Panc1 (cell line): Measurements from ENCODE around the gene ELL2. TPM values are rescaled to one million over a fixed set of nuclear protein-coding genes. Genes with fewer than 3 reads are reported as not detected.

Experiments used
- ATAC-seq: fragments of 200-7000 bp; cut with Tn5 transposase; 2 replicates; pipeline ENCODE4 v1.9.1; 2020; ENCODE audit warnings: mild to moderate bottlenecking, moderate library complexity
- BruUV-seq: library from RNA; stranded (reverse); fragments of 400-500 nt; replicated peaks from 2 replicates; lab custom pipeline; 2021; lab: Mats Ljungman, UMichigan
- CTCF ChIA-PET: fragments of 300-600 bp; sonication (Branson Sonifier 250); formaldehyde crosslinking; loops from one replicate; lab custom pipeline; 2022; ENCODE audit warnings: antibody characterized with exemption; lab: Charles Lee
- POLR2A ChIA-PET: fragments of 300-600 bp; sonication (Branson Sonifier 250); formaldehyde crosslinking; loops from one replicate; lab custom pipeline; 2022; ENCODE audit warnings: antibody characterized with exemption; lab: Charles Lee
- DNase-seq: peaks from one replicate; pipeline ENCODE4 v3.0.0-alpha.2; 2010; ENCODE audit warnings: low read depth, low spot score
- H3K27ac ChIP-seq: 2 replicates; pipeline ENCODE4 v1.5.1; 2011; ENCODE audit warnings: mild to moderate bottlenecking, low read length, inconsistent platforms
- H3K27me3 ChIP-seq: fragments of 200-500 bp; sonication (Bioruptor generic); 2 replicates; pipeline ENCODE4 v1.6.0; 2014; ENCODE audit warnings: low read length, inconsistent platforms; ENCODE audit not compliant: control insufficient read depth, insufficient read depth
- H3K36me3 ChIP-seq: fragments of 200-500 bp; sonication (Bioruptor generic); 2 replicates; pipeline ENCODE4 v1.5.1; 2014; ENCODE audit warnings: inconsistent platforms, mild to moderate bottlenecking, low read length, moderate library complexity; ENCODE audit not compliant: control insufficient read depth, insufficient read depth
- H3K4me1 ChIP-seq: 2 replicates; pipeline ENCODE4 v1.5.1; 2011; ENCODE audit warnings: inconsistent platforms, mild to moderate bottlenecking, low read length, moderate library complexity; ENCODE audit not compliant: control insufficient read depth, insufficient read depth
- H3K4me3 ChIP-seq, 2 experiments: 2 replicates each; pipeline ENCODE4 v1.5.1; 2011 to 2012; ENCODE audit warnings: low read depth in 2 of 2, low read length in 2 of 2, mild to moderate bottlenecking in 2 of 2, inconsistent platforms in 1 of 2, moderate library complexity in 1 of 2
- H3K9me3 ChIP-seq: fragments of 200-500 bp; sonication (Bioruptor generic); 2 replicates; pipeline ENCODE4 v1.5.1; 2014; ENCODE audit warnings: low read depth, mild to moderate bottlenecking, inconsistent platforms, low read length, moderate library complexity; ENCODE audit not compliant: control insufficient read depth, insufficient read depth
- CTCF ChIP-seq: fragments of 450-650 bp; IDR thresholded peaks from 2 replicates; pipeline ENCODE4 v1.5.1; 2017; ENCODE audit warnings: mild to moderate bottlenecking
- POLR2AphosphoS5 ChIP-seq: IDR thresholded peaks from 2 replicates; pipeline ENCODE4 v1.6.1; 2012; ENCODE audit warnings: mild to moderate bottlenecking, low read depth, low read length, moderate library complexity
- REST ChIP-seq, 2 experiments: IDR thresholded peaks; 2 replicates each; pipeline ENCODE4 v1.6.1; 2011 to 2012; ENCODE audit warnings: low read depth in 2 of 2, control low read depth in 1 of 2, low read length in 1 of 2, mild to moderate bottlenecking in 1 of 2, moderate library complexity in 1 of 2; ENCODE audit not compliant: insufficient read depth in 1 of 2
- SIN3A ChIP-seq: IDR thresholded peaks from 2 replicates; pipeline ENCODE4 v1.6.1; 2012; ENCODE audit warnings: low read depth, mild to moderate bottlenecking, low read length, moderate library complexity, borderline replicate concordance; ENCODE audit not compliant: insufficient read depth
- TCF7L2 ChIP-seq: IDR thresholded peaks from 2 replicates; pipeline ENCODE4 v1.6.1; 2011; ENCODE audit warnings: mild to moderate bottlenecking, low read depth, low read length, inconsistent platforms
- in situ Hi-C: cut with HindIII; loops from 2 replicates; pipeline ENCODE4 v1.10.0; 2016; ENCODE audit warnings: low sequenced_read_pairs, low pct_unique_long_range_greater_than_20kb
- intact Hi-C: fragments of 100-400 bp; cut with micrococcal nuclease; formaldehyde crosslinking; loops from one replicate; pipeline ENCODE4 v1.10.0; 2022; ENCODE audit not compliant: unreplicated experiment
- total RNA-seq: library from RNA; stranded (reverse); gene quantifications from one replicate; pipeline ENCODE4 v1.2.1, GENCODE V29; 2021; ENCODE audit not compliant: unreplicated experiment

ELL2 gene
- total RNA-seq, 1 experiment from 2014 or later, result 68.5 TPM

- BruUV-seq, result no TSS peak
- intact Hi-C loops, result loop anchor here (5.0 kb wide), 1 partner anchor 381 kb away; no protein-coding TSS in a partner anchor
- POLR2A ChIA-PET, result no interaction called here
- H3K4me3 ChIP-seq, result peak overlapping the region; percentile 3 to 17; a peak in 3 of 4 replicates
- ATAC-seq (no peak), DNase-seq (no peak)
- H3K27me3 ChIP-seq, result no peaks in the 10 kb centered on the region
- TF ChIP-seq TCF7L2 (no peak), POLR2AphosphoS5 (no peak), REST (IDR thresholded peaks at IDR 0.05; ENCODE audit: insufficient read depth in 1 of 2, low read depth in 2 of 2, low read length in 1 of 2) (no peak), CTCF (no peak; the same call in 1 of the 2 replicates), SIN3A (no peak)
- peaks cover 37% of the 10 kb centered on the region for H3K4me1 ChIP-seq
- H3K27ac ChIP-seq, result peak overlapping the region; percentile 49
- no peaks in the 10 kb centered on the region for H3K36me3 ChIP-seq
- in situ Hi-C loops, result no loop called here
- CTCF ChIA-PET, result no interaction called here
- H3K9me3 ChIP-seq, result no peaks in the 10 kb centered on the region
Measured at GRCh38 chr5:95956021-95956899, 5.4 kb downstream of the ELL2 start.

- ATAC-seq (no peak), DNase-seq (no peak)
- no peaks in the 10 kb centered on the region for H3K27me3 ChIP-seq
- BruUV-seq, result no TSS peak
- TF ChIP-seq POLR2AphosphoS5 (no peak), REST (IDR thresholded peaks at IDR 0.05; ENCODE audit: insufficient read depth in 1 of 2, low read depth in 2 of 2, low read length in 1 of 2) (no peak), SIN3A (no peak), TCF7L2 (no peak), CTCF (no peak)
- intact Hi-C loops (loop anchor here (5.0 kb wide), 1 partner anchor 383 kb away; no protein-coding TSS in a partner anchor), in situ Hi-C loops (no loop called here)
- CTCF ChIA-PET, result no interaction called here
- no peaks in the 10 kb centered on the region for H3K9me3 ChIP-seq
- H3K4me3 ChIP-seq, result no peak overlapping the region
- no peak overlapping the region for H3K27ac ChIP-seq
- POLR2A ChIA-PET, result interaction anchor here (0.7 kb wide), 1 partner anchor 234 kb away, joined by 11 read pairs; no protein-coding TSS in a partner anchor
- H3K4me1 ChIP-seq, result peaks cover 37% of the 10 kb centered on the region
- H3K36me3 ChIP-seq, result no peaks in the 10 kb centered on the region
Measured at GRCh38 chr5:95954716-95955115, 6.9 kb downstream of the ELL2 start.
